Superior temporal gyrus (tissue), 1 donor: ENCODE results near the gene ABCB6.
"Not testable (repeated sequence)": the region's sequence is repeated elsewhere in the genome, so short reads cannot be mapped to it uniquely, and the experiment has no call there.

Experiments used
- DNase-seq: peaks from one replicate; pipeline ENCODE4 v3.0.0-alpha.2; 2016; ENCODE audit errors: extremely low spot score

The ABCB6 gene

DNA sequence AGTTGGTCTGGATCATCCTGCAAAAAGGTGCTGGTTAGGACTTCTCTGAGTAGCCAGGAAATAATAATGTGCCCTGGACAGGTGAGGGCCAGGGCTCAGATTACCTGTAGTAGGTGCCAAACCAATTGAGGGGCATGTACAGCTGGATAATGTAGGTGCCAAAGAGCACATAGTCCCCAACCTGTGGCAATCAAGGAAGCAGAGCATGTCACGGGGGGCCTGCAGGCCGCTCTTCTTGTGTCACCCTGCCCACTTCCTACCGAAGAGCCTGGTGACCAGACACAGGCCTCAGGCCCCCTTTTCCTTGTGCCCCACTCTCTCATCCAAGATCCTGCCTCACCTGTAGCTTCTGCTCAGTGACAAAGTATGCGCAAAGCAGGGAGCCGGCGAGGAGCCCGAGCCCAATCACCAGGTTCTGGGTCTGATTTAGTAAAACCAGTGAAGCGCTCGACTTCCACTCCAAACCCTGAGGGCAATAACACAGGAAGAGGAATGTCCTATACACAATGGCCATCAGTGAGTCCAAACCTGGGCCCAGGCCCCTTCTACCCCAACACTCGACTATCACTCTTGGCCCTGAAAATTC is 5.2 kb downstream of the ABCB6 start:
- no peak for DNase-seq

GRCh38 chr2:219213026-219213415 is 5.7 kb downstream of the ABCB6 start:
- no peak for DNase-seq

GRCh38 chr2:219210886-219211362 is 7.8 kb downstream of the ABCB6 start:
- DNase-seq, result no peak

- no peak for DNase-seq
Measured at GRCh38 chr2:219210196-219210885, 8.4 kb downstream of the ABCB6 start.

GRCh38 chr2:219209236-219210195 is 9.2 kb downstream of the ABCB6 start:
- no peak for DNase-seq

GRCh38 chr2:219207884-219208740 is 10.6 kb downstream of the ABCB6 start:
- DNase-seq, result no peak

- peak; percentile 54 for DNase-seq
Measured at GRCh38 chr2:219207134-219207883, 11.4 kb downstream of the ABCB6 start.

DNA sequence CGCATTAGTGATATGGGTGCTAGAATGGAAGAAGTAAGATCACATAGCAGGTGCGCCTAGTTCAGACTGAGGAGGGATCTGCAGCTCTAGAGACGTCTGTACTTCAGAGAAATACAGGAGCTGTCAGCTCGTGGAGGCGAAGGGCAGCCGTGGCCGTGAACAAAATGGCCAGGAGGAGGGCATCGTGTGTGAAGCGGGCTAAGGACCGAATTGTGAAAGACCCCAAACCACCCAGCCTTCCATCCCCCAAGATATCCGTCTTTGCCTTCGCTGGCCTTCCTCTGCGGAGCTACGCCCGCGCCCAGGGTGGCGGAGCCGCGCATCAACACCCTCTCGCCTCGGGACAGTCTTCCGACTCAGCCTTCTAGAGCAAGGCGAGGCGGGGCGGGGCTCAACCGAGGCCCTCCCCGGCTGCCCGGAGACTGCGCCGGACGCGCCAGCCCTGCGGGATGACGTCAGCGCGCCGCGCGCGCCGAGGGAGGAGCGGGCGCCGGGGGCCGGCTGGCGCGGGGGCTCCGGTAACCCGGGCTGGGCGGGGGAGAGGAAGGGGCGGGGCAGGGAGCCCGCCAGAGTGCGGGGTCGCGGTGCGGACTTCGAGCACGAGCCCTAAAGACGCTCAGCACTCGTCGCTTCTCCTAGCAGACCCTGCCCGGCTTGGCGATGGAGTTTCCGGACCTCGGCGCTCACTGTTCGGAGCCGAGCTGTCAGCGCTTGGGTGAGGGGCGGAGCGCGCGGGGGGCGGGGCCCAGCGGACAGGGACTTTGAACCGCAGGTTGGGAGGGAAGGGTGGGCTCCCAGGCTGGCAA is 12.2 kb downstream of the ABCB6 start, which contains the start of gene ZFAND2B:
Gene ZFAND2B, plus strand, starts transcription at position 455 of the 806 bp plus-strand sequence. Its CDS starts 206 bp downstream, at position 661.
- peak; percentile 94 for DNase-seq

DNA sequence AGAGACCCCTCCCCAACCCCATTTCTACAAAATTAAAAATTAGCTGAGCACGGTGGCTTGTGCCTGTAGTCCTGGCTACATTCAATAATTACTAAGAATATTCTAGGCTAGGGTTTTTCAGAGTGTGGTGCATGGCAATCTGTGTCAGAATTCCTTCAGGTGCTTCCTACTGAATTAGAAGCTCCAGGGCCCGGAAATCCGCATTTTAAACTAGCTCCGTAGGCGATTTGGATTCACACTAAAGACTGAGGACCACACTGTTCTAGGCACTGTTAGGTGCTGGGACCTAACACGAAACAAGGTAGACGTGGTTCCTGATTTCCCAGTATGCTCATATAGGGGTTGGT is 12.8 kb downstream of the ABCB6 start:
- no peak for DNase-seq

DNA sequence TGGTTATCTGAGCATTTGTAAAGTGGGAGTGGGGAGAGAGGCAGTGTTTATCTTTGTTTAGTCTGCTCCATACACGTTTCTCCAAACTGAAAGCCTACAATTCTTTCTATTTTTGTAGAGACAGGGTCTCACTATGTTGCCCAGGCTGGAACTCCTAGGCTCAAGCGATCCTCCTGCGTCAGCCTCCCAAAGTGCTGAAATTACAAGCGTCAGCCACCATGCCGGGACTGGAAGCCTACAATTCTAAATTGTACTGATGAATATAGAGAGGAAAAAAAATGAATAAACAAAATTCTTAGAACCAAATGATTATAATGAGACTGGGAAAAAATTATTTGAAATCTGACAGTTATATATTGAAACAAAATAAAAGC is 13.6 kb downstream of the ABCB6 start:
- no peak for DNase-seq

- DNase-seq, result no peak
Measured at GRCh38 chr2:219204425-219205164, 14.2 kb downstream of the ABCB6 start.

DNA sequence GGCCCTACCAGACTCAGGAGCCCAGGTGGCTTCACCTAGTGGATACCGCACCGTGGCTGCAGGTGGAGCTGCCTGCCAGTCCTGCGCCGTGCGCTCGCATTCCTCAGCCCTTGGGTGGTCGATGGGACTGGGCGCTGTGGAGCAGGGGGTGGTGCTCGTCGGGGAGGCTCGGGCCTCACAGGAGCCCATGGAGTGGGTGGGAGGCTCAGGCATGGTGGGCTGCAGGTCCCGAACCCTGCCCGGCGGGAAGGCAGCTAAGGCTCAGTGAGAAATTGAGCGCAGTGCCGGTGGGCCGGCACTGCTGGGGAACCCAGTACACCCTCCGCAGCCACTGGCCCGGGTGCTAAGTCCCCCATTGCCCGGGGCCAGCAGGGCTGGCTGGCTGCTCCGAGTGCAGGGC is 17.4 kb downstream of the ABCB6 start:
- DNase-seq, result not testable (repeated sequence)

DNA sequence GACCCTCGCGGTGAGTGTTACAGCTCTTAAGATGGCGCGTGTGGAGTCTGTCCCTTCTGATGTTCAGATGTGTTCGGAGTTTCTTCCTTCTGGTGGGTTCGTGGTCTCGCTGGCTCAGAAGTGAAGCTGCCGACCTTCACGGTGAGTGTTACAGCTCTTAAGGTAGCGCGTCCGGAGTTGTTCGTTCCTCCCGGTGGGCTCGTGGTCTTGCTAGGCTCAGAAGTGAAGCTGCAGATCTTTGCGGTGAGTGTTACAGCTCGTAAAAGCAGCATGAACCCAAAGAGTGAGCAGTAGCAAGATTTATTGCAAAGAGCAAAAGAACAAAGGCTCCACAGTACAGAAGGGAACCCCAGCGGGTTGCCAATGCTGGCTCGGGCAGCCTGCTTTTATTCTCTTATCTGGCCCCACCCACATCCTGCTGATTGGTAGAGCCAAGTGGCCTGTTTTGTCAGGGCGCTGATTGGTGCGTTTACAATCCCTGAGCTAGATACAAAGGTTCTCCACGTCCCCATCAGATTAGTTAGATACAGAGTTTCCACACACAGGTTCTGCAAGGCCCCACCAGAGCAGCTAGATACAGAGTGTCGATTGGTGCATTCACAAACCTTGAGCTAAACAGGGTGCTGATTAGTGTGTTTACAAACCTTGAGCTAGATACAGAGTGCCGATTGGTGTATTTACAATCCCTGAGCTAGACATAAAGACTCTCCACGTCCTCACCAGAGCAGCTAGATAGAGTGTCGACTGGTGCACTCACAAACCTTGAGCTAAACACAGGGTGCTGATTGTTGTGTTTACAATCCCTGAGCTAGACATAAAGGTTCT is 18.0 kb downstream of the ABCB6 start:
- not testable (repeated sequence) for DNase-seq

DNA sequence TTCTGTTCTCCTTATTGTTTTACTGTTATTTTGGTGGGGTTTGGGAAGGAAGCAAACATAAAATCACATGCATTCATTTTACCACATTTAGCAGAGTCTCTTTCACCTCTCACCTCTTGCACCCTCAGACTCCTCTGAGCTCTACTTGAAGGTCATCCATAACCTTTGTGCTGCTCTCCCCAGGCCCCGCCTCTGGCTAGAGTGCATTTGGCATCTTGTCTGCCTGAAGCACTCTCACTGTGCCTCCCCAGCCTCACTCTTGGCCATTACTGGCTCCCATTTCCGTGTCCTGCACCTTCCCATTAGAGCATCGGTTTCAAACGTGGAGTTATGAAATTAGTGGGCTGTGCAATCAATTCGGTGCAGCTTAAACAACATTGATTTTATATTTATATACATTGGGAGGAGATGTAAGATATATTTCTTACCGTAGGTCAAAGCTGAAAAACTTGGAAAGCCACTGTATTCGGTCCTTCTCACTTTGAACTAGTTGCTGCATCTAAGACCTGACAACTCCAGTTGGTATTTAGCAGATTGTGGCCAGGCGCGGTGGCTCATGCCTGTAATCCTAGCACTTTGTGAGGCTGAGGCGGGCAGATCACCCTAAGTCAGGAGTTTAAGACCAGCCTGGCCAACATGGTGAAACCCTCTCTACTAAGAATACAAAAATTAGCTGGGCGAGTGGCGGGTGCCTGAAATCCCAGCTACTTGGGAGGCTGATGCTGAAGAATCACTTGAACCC is 19.1 kb downstream of the ABCB6 start:
- DNase-seq, result no peak

DNA sequence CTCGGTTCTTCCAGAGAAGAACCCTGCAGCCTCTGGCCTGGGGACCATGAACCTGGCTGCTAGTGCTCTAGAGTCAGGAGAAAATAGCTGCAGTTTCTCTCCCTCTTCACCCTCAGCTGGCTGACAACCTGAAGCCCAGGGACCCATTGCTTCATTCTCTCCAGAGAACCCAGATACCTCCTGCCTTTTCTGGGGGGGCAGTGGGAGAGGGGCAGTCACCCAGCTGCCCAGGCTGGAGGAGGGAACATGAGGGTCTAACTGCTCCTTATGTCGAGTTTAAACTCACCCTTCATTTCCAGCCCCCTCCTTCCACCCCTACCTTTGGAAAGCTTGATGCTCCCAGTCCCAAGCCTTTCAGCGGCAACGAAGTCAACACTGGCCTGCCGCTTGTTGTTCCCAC is 19.8 kb downstream of the ABCB6 start:
- DNase-seq, result no peak

GRCh38 chr2:219197388-219197787 is 21.4 kb downstream of the ABCB6 start:
- no peak for DNase-seq

DNA sequence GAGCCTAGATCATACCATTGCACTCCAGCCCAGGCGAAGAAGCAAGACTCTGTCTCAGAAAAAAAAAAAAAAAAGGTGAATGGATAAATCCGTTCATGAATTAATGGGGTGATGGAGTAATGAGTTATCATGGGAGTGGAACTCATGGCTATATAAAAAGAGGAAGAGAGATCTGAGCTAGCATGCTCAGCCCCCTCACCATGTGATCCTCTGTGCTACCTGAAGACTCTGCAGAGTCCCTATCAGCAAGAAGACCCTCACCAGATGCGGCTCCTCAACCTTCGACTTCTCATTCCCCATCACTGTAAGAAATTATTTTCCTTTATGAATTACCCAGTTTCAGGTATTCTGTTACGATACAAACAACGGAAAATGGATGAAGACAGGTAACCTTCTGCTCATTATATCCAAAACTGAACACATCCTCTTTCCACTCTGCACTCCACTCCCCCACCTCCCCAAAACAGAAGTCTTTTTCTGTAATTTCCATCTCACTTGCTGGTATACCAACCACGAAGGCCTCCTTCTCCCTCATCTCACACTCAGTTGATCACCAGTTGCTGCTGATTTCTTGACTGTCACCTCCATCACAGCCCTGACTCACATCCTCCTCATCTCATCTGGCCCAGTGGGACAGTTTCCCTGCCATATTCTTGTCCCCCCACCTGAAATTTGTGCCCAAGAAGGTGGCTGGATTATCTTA is 31.9 kb downstream of the ABCB6 start:
- no peak for DNase-seq
